ENCODE data around the gene MARCO. TPM values are rescaled to one million over a fixed set of nuclear protein-coding genes. Genes with fewer than 3 reads are reported as not detected.

Gene MARCO
- total RNA-seq, 1 experiment from 2014 or later = 0.26 TPM

DNA sequence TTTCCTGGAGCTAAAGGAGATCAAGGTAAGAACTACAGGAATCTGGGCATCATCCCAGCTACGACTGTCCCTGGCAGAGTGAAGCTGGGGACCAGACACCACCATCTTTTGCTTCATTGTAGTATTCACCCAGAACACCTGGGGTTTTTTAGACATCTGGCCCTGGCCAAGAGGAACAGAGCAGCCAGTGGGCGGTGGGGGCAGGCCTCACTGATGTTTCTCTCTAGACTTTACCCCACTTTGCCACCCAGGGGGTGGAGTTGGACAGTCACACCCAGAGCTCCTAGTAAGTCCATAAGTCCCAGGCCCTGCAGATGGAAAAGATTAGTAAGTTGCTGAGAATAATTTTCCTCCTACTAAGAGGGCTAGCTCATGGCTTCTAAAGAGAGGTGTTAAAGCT lies 39.6 kb downstream of the MARCO start:
- intact Hi-C loops (cut with micrococcal nuclease; ENCODE audit: unreplicated experiment) = no loop called here
- H3K36me3 ChIP-seq (ENCODE audit: control insufficient read depth, insufficient read depth, low read length) = no peaks in the 10 kb centered on the region
- TF ChIP-seq SIN3A (IDR thresholded peaks at IDR 0.05; ENCODE audit: borderline replicate concordance, insufficient read depth, low read depth, low read length) (no peak), TCF7L2 (IDR thresholded peaks at IDR 0.05; ENCODE audit: low read depth, low read length) (no peak), POLR2AphosphoS5 (IDR thresholded peaks at IDR 0.05; ENCODE audit: low read depth, low read length) (no peak)
- TF ChIP-seq, protein P1, sequence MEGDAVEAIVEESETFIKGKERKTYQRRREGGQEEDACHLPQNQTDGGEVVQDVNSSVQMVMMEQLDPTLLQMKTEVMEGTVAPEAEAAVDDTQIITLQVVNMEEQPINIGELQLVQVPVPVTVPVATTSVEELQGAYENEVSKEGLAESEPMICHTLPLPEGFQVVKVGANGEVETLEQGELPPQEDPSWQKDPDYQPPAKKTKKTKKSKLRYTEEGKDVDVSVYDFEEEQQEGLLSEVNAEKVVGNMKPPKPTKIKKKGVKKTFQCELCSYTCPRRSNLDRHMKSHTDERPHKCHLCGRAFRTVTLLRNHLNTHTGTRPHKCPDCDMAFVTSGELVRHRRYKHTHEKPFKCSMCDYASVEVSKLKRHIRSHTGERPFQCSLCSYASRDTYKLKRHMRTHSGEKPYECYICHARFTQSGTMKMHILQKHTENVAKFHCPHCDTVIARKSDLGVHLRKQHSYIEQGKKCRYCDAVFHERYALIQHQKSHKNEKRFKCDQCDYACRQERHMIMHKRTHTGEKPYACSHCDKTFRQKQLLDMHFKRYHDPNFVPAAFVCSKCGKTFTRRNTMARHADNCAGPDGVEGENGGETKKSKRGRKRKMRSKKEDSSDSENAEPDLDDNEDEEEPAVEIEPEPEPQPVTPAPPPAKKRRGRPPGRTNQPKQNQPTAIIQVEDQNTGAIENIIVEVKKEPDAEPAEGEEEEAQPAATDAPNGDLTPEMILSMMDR (IDR thresholded peaks at IDR 0.05) = no peak
- H3K27me3 ChIP-seq (ENCODE audit: control insufficient read depth, insufficient read depth, low read length) = peaks cover 11% of the 10 kb centered on the region
- no peak overlapping the region for H3K27ac ChIP-seq (ENCODE audit: low read length)
- POLR2A ChIA-PET = no interaction called here
- no peaks in the 10 kb centered on the region for H3K4me1 ChIP-seq (ENCODE audit: control insufficient read depth, insufficient read depth, low read length)
- DNase-seq (ENCODE audit: low read depth, low spot score) (no peak), ATAC-seq (no peak)
- CTCF ChIA-PET = no interaction called here
- in situ Hi-C loops (cut with HindIII; ENCODE audit: low pct_unique_long_range_greater_than_20kb, low sequenced_read_pairs) = no loop called here
- no TSS peak for BruUV-seq (replicated peaks)
- H3K9me3 ChIP-seq (ENCODE audit: control insufficient read depth, insufficient read depth, low read depth, low read length) = no peaks in the 10 kb centered on the region
- no peak overlapping the region for H3K4me3 ChIP-seq (ENCODE audit: low read depth in 2 of 2, low read length in 2 of 2)

DNA sequence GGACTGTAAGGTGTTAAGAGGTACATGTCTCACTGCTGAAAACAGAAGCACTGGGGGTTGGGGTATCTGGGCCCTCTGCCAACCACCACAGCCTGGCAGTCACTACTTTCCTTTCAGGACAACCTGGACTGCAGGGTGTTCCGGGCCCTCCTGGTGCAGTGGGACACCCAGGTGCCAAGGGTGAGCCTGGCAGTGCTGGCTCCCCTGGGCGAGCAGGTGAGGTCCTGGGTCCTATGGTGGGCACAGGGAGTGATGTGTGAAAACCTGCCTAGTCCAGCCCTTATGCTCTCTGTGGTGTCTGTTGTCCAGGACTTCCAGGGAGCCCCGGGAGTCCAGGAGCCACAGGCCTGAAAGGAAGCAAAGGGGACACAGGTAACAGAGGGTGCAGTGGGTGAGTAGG lies 40.0 kb downstream of the MARCO start:
- peaks cover 11% of the 10 kb centered on the region for H3K27me3 ChIP-seq (ENCODE audit: control insufficient read depth, insufficient read depth, low read length)
- in situ Hi-C loops (cut with HindIII; ENCODE audit: low pct_unique_long_range_greater_than_20kb, low sequenced_read_pairs) (no loop called here), intact Hi-C loops (cut with micrococcal nuclease; ENCODE audit: unreplicated experiment) (no loop called here)
- no peaks in the 10 kb centered on the region for H3K4me1 ChIP-seq (ENCODE audit: control insufficient read depth, insufficient read depth, low read length)
- ChIA-PET CTCF (no interaction called here), POLR2A (no interaction called here)
- no peaks in the 10 kb centered on the region for H3K36me3 ChIP-seq (ENCODE audit: control insufficient read depth, insufficient read depth, low read length)
- BruUV-seq (replicated peaks) = no TSS peak
- ATAC-seq (no peak), DNase-seq (ENCODE audit: low read depth, low spot score) (no peak)
- TF ChIP-seq, protein P2, sequence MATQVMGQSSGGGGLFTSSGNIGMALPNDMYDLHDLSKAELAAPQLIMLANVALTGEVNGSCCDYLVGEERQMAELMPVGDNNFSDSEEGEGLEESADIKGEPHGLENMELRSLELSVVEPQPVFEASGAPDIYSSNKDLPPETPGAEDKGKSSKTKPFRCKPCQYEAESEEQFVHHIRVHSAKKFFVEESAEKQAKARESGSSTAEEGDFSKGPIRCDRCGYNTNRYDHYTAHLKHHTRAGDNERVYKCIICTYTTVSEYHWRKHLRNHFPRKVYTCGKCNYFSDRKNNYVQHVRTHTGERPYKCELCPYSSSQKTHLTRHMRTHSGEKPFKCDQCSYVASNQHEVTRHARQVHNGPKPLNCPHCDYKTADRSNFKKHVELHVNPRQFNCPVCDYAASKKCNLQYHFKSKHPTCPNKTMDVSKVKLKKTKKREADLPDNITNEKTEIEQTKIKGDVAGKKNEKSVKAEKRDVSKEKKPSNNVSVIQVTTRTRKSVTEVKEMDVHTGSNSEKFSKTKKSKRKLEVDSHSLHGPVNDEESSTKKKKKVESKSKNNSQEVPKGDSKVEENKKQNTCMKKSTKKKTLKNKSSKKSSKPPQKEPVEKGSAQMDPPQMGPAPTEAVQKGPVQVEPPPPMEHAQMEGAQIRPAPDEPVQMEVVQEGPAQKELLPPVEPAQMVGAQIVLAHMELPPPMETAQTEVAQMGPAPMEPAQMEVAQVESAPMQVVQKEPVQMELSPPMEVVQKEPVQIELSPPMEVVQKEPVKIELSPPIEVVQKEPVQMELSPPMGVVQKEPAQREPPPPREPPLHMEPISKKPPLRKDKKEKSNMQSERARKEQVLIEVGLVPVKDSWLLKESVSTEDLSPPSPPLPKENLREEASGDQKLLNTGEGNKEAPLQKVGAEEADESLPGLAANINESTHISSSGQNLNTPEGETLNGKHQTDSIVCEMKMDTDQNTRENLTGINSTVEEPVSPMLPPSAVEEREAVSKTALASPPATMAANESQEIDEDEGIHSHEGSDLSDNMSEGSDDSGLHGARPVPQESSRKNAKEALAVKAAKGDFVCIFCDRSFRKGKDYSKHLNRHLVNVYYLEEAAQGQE (IDR thresholded peaks at IDR 0.05; ENCODE audit: insufficient read depth in 1 of 2, low read depth in 2 of 2, low read length in 1 of 2) = no peak
- no peak overlapping the region for H3K4me3 ChIP-seq (ENCODE audit: low read depth in 2 of 2, low read length in 2 of 2)
- H3K27ac ChIP-seq (ENCODE audit: low read length) = no peak overlapping the region
- no peaks in the 10 kb centered on the region for H3K9me3 ChIP-seq (ENCODE audit: control insufficient read depth, insufficient read depth, low read depth, low read length)

DNA sequence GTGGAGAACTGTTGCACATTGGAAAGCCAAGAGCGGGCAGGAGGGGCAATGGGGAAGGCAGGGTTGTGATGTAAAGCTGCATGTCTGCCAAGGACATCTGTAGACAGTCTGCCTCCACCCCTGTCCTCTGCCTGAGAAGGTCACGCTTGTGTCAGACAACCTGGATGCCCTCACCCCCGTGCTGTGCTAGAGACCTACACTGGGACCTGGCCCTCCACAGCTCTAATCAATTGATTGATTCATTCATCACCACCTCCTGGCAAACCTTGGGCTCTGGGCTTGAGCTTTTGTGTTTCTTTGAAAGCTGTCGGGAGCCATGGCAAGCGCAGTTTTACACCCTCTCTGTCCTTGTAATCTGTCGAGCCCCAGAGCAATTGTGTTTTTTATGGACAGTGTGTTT lies 41.1 kb downstream of the MARCO start:
- BruUV-seq (replicated peaks) = no TSS peak
- DNase-seq (ENCODE audit: low read depth, low spot score) = no peak
- CTCF ChIA-PET = no interaction called here

More for the DNA sequence above, 41.1 kb downstream of the MARCO start:
- no peaks in the 10 kb centered on the region for H3K4me1 ChIP-seq (ENCODE audit: control insufficient read depth, insufficient read depth, low read length)
- intact Hi-C loops (cut with micrococcal nuclease; ENCODE audit: unreplicated experiment) = no loop called here
- no peaks in the 10 kb centered on the region for H3K9me3 ChIP-seq (ENCODE audit: control insufficient read depth, insufficient read depth, low read depth, low read length)
- no peak overlapping the region for H3K4me3 ChIP-seq (ENCODE audit: low read depth in 2 of 2, low read length in 2 of 2)
- in situ Hi-C loops (cut with HindIII; ENCODE audit: low pct_unique_long_range_greater_than_20kb, low sequenced_read_pairs) = no loop called here
- peaks cover 11% of the 10 kb centered on the region for H3K27me3 ChIP-seq (ENCODE audit: control insufficient read depth, insufficient read depth, low read length)
- TF ChIP-seq, protein P1 (IDR thresholded peaks at IDR 0.05) = no peak
- TF ChIP-seq TCF7L2 (IDR thresholded peaks at IDR 0.05; ENCODE audit: low read depth, low read length) (no peak), POLR2AphosphoS5 (IDR thresholded peaks at IDR 0.05; ENCODE audit: low read depth, low read length) (no peak), SIN3A (IDR thresholded peaks at IDR 0.05; ENCODE audit: borderline replicate concordance, insufficient read depth, low read depth, low read length) (no peak)
- TF ChIP-seq, protein P2 (IDR thresholded peaks at IDR 0.05; ENCODE audit: insufficient read depth in 1 of 2, low read depth in 2 of 2, low read length in 1 of 2) = no peak
- no peak for ATAC-seq
- no peaks in the 10 kb centered on the region for H3K36me3 ChIP-seq (ENCODE audit: control insufficient read depth, insufficient read depth, low read length)
- H3K27ac ChIP-seq (ENCODE audit: low read length) = no peak overlapping the region
- POLR2A ChIA-PET = no interaction called here
